B cell (primary cell): Measurements from ENCODE around the gene TOMM40.

Experiments
- EZH2 ChIP-seq: IDR thresholded peaks from 2 replicates; pipeline ENCODE4 v1.6.1; 2012; ENCODE audit warnings: borderline replicate concordance, low read depth, mild to moderate bottlenecking, moderate library complexity, low read length; ENCODE audit not compliant: insufficient read depth, poor library complexity, severe bottlenecking
- TF ChIP-seq, protein P1 (sequence below): fragments of 200-600 bp; IDR thresholded peaks from one replicate; pipeline ENCODE4 v1.8.0; 2022; ENCODE audit warnings: antibody characterized with exemption, mild to moderate bottlenecking

DNA sequence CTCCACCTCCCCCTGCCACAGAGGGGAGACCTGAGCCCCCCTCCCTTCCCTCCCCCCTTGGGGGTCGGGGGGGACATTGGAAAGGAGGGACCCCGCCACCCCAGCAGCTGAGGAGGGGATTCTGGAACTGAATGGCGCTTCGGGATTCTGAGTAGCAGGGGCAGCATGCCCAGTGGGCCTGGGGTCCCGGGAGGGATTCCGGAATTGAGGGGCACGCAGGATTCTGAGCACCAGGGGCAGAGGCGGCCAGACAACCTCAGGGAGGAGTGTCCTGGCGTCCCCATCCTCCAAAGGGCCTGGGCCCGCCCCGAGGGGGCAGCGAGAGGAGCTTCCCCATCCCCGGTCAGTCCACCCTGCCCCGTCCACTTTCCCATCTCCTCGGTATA, 12.2 kb downstream of the TOMM40 start:
- TF ChIP-seq, protein P1, sequence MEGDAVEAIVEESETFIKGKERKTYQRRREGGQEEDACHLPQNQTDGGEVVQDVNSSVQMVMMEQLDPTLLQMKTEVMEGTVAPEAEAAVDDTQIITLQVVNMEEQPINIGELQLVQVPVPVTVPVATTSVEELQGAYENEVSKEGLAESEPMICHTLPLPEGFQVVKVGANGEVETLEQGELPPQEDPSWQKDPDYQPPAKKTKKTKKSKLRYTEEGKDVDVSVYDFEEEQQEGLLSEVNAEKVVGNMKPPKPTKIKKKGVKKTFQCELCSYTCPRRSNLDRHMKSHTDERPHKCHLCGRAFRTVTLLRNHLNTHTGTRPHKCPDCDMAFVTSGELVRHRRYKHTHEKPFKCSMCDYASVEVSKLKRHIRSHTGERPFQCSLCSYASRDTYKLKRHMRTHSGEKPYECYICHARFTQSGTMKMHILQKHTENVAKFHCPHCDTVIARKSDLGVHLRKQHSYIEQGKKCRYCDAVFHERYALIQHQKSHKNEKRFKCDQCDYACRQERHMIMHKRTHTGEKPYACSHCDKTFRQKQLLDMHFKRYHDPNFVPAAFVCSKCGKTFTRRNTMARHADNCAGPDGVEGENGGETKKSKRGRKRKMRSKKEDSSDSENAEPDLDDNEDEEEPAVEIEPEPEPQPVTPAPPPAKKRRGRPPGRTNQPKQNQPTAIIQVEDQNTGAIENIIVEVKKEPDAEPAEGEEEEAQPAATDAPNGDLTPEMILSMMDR = no peak
- TF ChIP-seq EZH2 = no peak
